ENCODE results near the gene MED1.
"Not testable (repeated sequence)": the region's sequence is repeated elsewhere in the genome, so short reads cannot be mapped to it uniquely, and the experiment has no call there.

The MED1 gene

GRCh38 chr17:39391448-39391847 is 59.6 kb downstream of the MED1 start:
- no peaks in the 10 kb centered on the region for H3K4me1 ChIP-seq (ENCODE audit: control insufficient read depth, low read depth, low read length)
- H3K27me3 ChIP-seq (ENCODE audit: control insufficient read depth, insufficient read depth, low read length): no peaks in the 10 kb centered on the region
- no peak overlapping the region for H3K27ac ChIP-seq (ENCODE audit: low read length)
- H3K9ac ChIP-seq (ENCODE audit: low read length): no peak overlapping the region
- H3K36me3 ChIP-seq (ENCODE audit: control insufficient read depth, low read depth, low read length): no peaks in the 10 kb centered on the region
- no peak overlapping the region for H3K4me3 ChIP-seq (ENCODE audit: low read length)
- no peaks in the 10 kb centered on the region for H3K9me3 ChIP-seq (ENCODE audit: control insufficient read depth, low read depth, low read length)

- no peaks in the 10 kb centered on the region for H3K27me3 ChIP-seq (ENCODE audit: control insufficient read depth, insufficient read depth, low read length)
- H3K4me3 ChIP-seq (ENCODE audit: low read length): no peak overlapping the region
- no peaks in the 10 kb centered on the region for H3K9me3 ChIP-seq (ENCODE audit: control insufficient read depth, low read depth, low read length)
- H3K9ac ChIP-seq (ENCODE audit: low read length): no peak overlapping the region
- no peaks in the 10 kb centered on the region for H3K4me1 ChIP-seq (ENCODE audit: control insufficient read depth, low read depth, low read length)
- H3K27ac ChIP-seq (ENCODE audit: low read length): no peak overlapping the region
- no peaks in the 10 kb centered on the region for H3K36me3 ChIP-seq (ENCODE audit: control insufficient read depth, low read depth, low read length)
Measured at GRCh38 chr17:39385040-39385439, 66.0 kb downstream of the MED1 start.

- Histone ChIP-seq H3K9me3 (ENCODE audit: control insufficient read depth, low read depth, low read length) (no peaks in the 10 kb centered on the region), H3K36me3 (ENCODE audit: control insufficient read depth, low read depth, low read length) (no peaks in the 10 kb centered on the region), H3K4me3 (ENCODE audit: low read length) (no peak overlapping the region), H3K4me1 (ENCODE audit: control insufficient read depth, low read depth, low read length) (no peaks in the 10 kb centered on the region), H3K27me3 (ENCODE audit: control insufficient read depth, insufficient read depth, low read length) (no peaks in the 10 kb centered on the region), H3K9ac (ENCODE audit: low read length) (no peak overlapping the region), H3K27ac (ENCODE audit: low read length) (no peak overlapping the region)
Measured at GRCh38 chr17:39380144-39380543, 70.9 kb downstream of the MED1 start.

GRCh38 chr17:39376434-39376833 is 74.6 kb downstream of the MED1 start:
- H3K9ac ChIP-seq (ENCODE audit: low read length): no peak overlapping the region
- H3K4me1 ChIP-seq (ENCODE audit: control insufficient read depth, low read depth, low read length): no peaks in the 10 kb centered on the region

GRCh38 chr17:39367805-39368204 is 83.3 kb downstream of the MED1 start:
- not testable (repeated sequence) for H3K36me3 ChIP-seq (ENCODE audit: control insufficient read depth, low read depth, low read length); H3K9me3 ChIP-seq (ENCODE audit: control insufficient read depth, low read depth, low read length); H3K27me3 ChIP-seq (ENCODE audit: control insufficient read depth, insufficient read depth, low read length); H3K4me3 ChIP-seq (ENCODE audit: low read length); H3K4me1 ChIP-seq (ENCODE audit: control insufficient read depth, low read depth, low read length); H3K27ac ChIP-seq (ENCODE audit: low read length); H3K9ac ChIP-seq (ENCODE audit: low read length)

More at GRCh38 chr17:39376434-39376833, 74.6 kb downstream of the MED1 start:
- H3K27ac ChIP-seq (ENCODE audit: low read length): no peak overlapping the region
- H3K27me3 ChIP-seq (ENCODE audit: control insufficient read depth, insufficient read depth, low read length): no peaks in the 10 kb centered on the region
- H3K9me3 ChIP-seq (ENCODE audit: control insufficient read depth, low read depth, low read length): no peaks in the 10 kb centered on the region
- no peaks in the 10 kb centered on the region for H3K36me3 ChIP-seq (ENCODE audit: control insufficient read depth, low read depth, low read length)
- no peak overlapping the region for H3K4me3 ChIP-seq (ENCODE audit: low read length)

GRCh38 chr17:39365872-39366271 is 85.2 kb downstream of the MED1 start:
- H3K27ac ChIP-seq (ENCODE audit: low read length): no peak overlapping the region

GRCh38 chr17:39365242-39365641 is 85.8 kb downstream of the MED1 start:
- Histone ChIP-seq H3K9me3 (ENCODE audit: control insufficient read depth, low read depth, low read length) (no peaks in the 10 kb centered on the region), H3K27me3 (ENCODE audit: control insufficient read depth, insufficient read depth, low read length) (no peaks in the 10 kb centered on the region), H3K4me3 (ENCODE audit: low read length) (no peak overlapping the region), H3K27ac (ENCODE audit: low read length) (no peak overlapping the region), H3K4me1 (ENCODE audit: control insufficient read depth, low read depth, low read length) (no peaks in the 10 kb centered on the region), H3K36me3 (ENCODE audit: control insufficient read depth, low read depth, low read length) (no peaks in the 10 kb centered on the region), H3K9ac (ENCODE audit: low read length) (no peak overlapping the region)

More at GRCh38 chr17:39365872-39366271, 85.2 kb downstream of the MED1 start:
- H3K4me1 ChIP-seq (ENCODE audit: control insufficient read depth, low read depth, low read length): no peaks in the 10 kb centered on the region
- no peak overlapping the region for H3K4me3 ChIP-seq (ENCODE audit: low read length)
- H3K36me3 ChIP-seq (ENCODE audit: control insufficient read depth, low read depth, low read length): no peaks in the 10 kb centered on the region
- no peak overlapping the region for H3K9ac ChIP-seq (ENCODE audit: low read length)
- no peaks in the 10 kb centered on the region for H3K9me3 ChIP-seq (ENCODE audit: control insufficient read depth, low read depth, low read length)
- H3K27me3 ChIP-seq (ENCODE audit: control insufficient read depth, insufficient read depth, low read length): no peaks in the 10 kb centered on the region

GRCh38 chr17:39364236-39365025 is 86.6 kb downstream of the MED1 start:
- Histone ChIP-seq H3K4me1 (ENCODE audit: control insufficient read depth, low read depth, low read length) (no peaks in the 10 kb centered on the region), H3K4me3 (ENCODE audit: low read length) (no peak overlapping the region), H3K9ac (ENCODE audit: low read length) (no peak overlapping the region), H3K9me3 (ENCODE audit: control insufficient read depth, low read depth, low read length) (no peaks in the 10 kb centered on the region), H3K27me3 (ENCODE audit: control insufficient read depth, insufficient read depth, low read length) (no peaks in the 10 kb centered on the region), H3K36me3 (ENCODE audit: control insufficient read depth, low read depth, low read length) (no peaks in the 10 kb centered on the region), H3K27ac (ENCODE audit: low read length) (no peak overlapping the region)

- Histone ChIP-seq H3K9me3 (ENCODE audit: control insufficient read depth, low read depth, low read length) (no peaks in the 10 kb centered on the region), H3K4me3 (ENCODE audit: low read length) (no peak overlapping the region), H3K27ac (ENCODE audit: low read length) (no peak overlapping the region), H3K9ac (ENCODE audit: low read length) (no peak overlapping the region), H3K27me3 (ENCODE audit: control insufficient read depth, insufficient read depth, low read length) (no peaks in the 10 kb centered on the region), H3K36me3 (ENCODE audit: control insufficient read depth, low read depth, low read length) (no peaks in the 10 kb centered on the region), H3K4me1 (ENCODE audit: control insufficient read depth, low read depth, low read length) (no peaks in the 10 kb centered on the region)
Measured at GRCh38 chr17:39361064-39361463, 90.0 kb downstream of the MED1 start.

- H3K9ac ChIP-seq (ENCODE audit: low read length): no peak overlapping the region
- no peaks in the 10 kb centered on the region for H3K36me3 ChIP-seq (ENCODE audit: control insufficient read depth, low read depth, low read length)
- H3K9me3 ChIP-seq (ENCODE audit: control insufficient read depth, low read depth, low read length): no peaks in the 10 kb centered on the region
- no peaks in the 10 kb centered on the region for H3K27me3 ChIP-seq (ENCODE audit: control insufficient read depth, insufficient read depth, low read length)
- no peak overlapping the region for H3K27ac ChIP-seq (ENCODE audit: low read length)
- H3K4me1 ChIP-seq (ENCODE audit: control insufficient read depth, low read depth, low read length): no peaks in the 10 kb centered on the region
- H3K4me3 ChIP-seq (ENCODE audit: low read length): no peak overlapping the region
Measured at GRCh38 chr17:39360537-39360936, 90.5 kb downstream of the MED1 start.

GRCh38 chr17:39359994-39360393 is 91.1 kb downstream of the MED1 start:
- Histone ChIP-seq H3K9me3 (ENCODE audit: control insufficient read depth, low read depth, low read length) (no peaks in the 10 kb centered on the region), H3K9ac (ENCODE audit: low read length) (no peak overlapping the region), H3K27ac (ENCODE audit: low read length) (no peak overlapping the region), H3K4me1 (ENCODE audit: control insufficient read depth, low read depth, low read length) (no peaks in the 10 kb centered on the region), H3K4me3 (ENCODE audit: low read length) (no peak overlapping the region), H3K27me3 (ENCODE audit: control insufficient read depth, insufficient read depth, low read length) (no peaks in the 10 kb centered on the region), H3K36me3 (ENCODE audit: control insufficient read depth, low read depth, low read length) (no peaks in the 10 kb centered on the region)

- no peaks in the 10 kb centered on the region for H3K4me1 ChIP-seq (ENCODE audit: control insufficient read depth, low read depth, low read length)
- H3K9me3 ChIP-seq (ENCODE audit: control insufficient read depth, low read depth, low read length): no peaks in the 10 kb centered on the region
- H3K27ac ChIP-seq (ENCODE audit: low read length): no peak overlapping the region
- H3K9ac ChIP-seq (ENCODE audit: low read length): no peak overlapping the region
- no peaks in the 10 kb centered on the region for H3K36me3 ChIP-seq (ENCODE audit: control insufficient read depth, low read depth, low read length)
- H3K4me3 ChIP-seq (ENCODE audit: low read length): no peak overlapping the region
- no peaks in the 10 kb centered on the region for H3K27me3 ChIP-seq (ENCODE audit: control insufficient read depth, insufficient read depth, low read length)
Measured at GRCh38 chr17:39357986-39358385, 93.1 kb downstream of the MED1 start.

Measured in iPS-18a (cell line).